HG02870 (cell line): ENCODE measurements around the gene CPNE2.
"Not testable (repeated sequence)": the region's sequence is repeated elsewhere in the genome, so short reads cannot be mapped to it uniquely, and the experiment has no call there.

ENCODE experiments used
- ATAC-seq: cut with Tn5 transposase; IDR thresholded peaks from one replicate; pipeline ENCODE4 v1.9.1; 2021; ENCODE audit warnings: mild to moderate bottlenecking, moderate library complexity; ENCODE audit not compliant: unreplicated experiment

Gene CPNE2

DNA sequence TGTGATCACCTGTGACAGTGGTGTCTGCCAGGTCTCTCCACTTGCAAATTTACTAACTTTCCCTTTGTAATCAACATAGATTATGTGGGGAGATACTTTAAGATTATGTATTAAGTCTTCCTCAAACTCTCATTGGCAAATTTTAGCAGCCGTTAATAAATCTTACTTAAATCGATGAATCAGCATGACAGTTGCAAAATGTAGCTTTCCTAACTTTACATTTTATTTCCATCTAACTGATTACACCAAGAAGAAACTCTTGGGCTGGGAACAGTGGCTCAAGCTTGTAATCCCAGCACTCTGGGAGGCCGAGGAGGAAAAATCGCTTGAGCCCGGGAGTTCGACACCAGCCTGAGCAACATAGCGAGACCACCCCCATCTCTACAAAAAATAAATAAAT is 23.3 kb upstream of the CPNE2 start:
- no peak for ATAC-seq

DNA sequence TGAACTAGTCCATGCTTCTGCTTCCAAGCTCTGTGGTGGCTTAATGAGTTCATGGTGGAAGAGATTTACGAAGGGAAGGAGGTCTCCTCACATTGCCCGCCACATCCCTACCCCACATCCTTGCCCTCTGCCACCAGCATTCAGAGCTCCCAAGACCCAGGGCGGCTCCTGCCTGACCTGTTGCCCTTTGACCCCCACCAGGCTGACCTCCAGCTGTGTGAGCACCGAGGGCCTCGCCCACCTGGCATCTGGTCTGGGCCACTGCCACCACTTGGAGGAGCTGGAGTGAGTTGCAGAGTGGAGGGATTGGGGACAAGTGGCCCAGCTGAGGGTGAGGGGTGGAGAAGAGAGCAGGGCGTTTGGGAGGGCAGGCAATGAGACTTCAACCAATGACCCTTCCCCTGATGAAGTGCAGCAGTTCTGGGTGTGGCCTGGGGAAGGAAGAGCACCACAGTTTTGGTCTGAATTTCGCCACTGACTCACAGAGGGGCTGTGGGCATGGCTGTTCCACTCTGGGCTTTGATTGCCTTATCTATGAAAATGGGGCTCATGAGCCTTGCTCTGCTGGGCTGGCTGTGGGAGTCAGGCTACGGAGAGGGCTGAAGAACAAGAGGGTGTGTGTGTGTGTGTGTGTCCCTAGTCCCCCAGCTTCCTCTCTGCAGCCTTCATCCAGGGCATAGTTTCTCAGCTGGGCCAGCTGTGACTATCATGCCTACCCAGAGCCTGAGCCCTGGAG is 22.6 kb upstream of the CPNE2 start:
- ATAC-seq, result no peak

GRCh38 chr16:57070424-57070823 is 22.0 kb upstream of the CPNE2 start:
- ATAC-seq, result no peak

- ATAC-seq, result not testable (repeated sequence)
Measured at GRCh38 chr16:57071081-57071732, 21.2 kb upstream of the CPNE2 start.

- no peak for ATAC-seq
Measured at GRCh38 chr16:57071831-57072582, 20.4 kb upstream of the CPNE2 start.

DNA sequence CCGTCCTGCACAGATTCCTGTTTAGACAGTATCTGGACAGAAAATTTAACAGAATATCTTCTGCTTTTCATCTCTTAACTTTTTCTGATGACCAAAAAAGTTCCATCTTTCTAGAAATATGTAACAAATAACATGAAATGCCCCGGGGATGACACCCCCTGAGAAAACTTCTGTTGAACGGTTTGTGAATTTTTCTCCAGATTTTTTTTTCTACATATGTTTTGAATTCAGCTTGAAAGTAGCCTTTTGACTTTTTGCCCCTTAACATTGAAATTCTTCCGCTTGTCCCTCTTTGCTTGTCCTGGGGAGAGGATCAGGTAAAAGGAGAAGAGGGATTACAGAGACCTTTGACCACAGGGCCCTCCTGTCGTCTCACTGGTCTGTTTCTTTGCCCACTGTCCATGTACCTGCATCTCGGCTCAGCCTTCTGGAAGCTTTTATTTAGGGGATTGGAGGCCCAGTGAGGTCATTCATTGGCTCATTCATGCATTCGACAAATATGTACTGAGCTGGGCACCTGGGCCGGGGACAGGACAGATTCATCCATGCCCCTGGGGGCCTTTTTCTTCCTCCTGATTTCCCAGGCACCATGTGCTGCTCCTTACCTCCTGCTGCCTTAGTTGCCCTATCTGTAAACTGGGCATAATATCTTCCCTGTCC is 19.6 kb upstream of the CPNE2 start:
- ATAC-seq, result no peak

GRCh38 chr16:57077714-57078113 is 14.7 kb upstream of the CPNE2 start:
- ATAC-seq, result no peak

- no peak for ATAC-seq
Measured at GRCh38 chr16:57081744-57082143, 10.6 kb upstream of the CPNE2 start.

- no peak for ATAC-seq
Measured at GRCh38 chr16:57082664-57083063, 9.7 kb upstream of the CPNE2 start.

DNA sequence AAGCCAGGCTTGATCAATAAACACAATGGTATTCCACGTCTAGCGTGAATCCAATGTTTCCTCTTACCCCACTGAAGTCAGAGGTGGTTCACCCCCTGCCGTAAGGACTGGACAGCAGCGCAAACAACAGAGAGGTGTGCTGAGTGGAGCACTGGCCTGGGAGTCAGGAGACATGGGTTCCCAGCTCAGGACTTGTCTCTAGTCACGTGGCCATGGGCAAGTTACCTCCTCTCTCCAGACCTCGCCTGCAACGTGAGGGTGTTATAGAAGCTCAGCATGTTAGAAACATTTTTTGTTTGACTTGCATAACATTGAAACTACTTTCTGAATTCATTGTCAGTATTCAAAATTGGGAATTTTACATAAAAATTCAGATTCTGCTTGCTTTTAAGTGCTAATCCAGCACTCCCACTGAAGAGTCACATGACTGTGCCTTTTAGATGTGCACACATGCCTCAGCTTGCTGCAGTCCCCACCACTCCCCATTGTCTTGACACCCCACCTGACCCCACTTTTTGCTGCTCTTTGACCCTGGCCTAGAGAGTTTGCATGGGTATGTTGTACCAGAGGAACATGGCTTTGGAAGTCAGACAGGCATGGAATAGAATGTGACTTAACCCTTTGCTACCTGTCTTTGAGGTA is 8.8 kb upstream of the CPNE2 start:
- ATAC-seq, result no peak

DNA sequence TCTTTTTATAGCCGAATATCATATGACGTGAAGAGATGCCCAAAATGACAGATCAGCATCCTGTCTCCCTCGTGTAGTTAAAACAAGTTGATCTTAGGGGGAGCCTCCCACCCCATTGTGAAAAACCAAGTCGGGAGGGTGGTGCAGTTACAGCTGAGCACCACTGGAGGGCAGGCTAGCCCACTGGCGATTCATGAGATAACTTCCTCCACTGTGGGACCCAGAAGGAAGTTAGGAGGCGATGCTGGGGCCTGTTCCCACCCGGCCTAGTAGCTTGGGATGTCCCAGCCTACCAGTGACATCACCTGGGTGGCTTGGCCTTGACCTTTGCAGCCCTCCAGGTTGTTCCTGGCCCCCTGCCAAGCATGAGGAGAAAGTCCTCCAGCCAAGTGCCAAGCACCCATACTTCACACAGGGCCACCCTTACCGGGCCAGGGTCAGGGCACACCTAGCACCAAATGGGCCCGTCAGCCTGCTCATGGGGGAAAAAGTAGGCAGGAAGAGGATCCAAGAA is 8.1 kb upstream of the CPNE2 start:
- ATAC-seq, result peak; percentile 45

- no peak for ATAC-seq
Measured at GRCh38 chr16:57084996-57085395, 7.4 kb upstream of the CPNE2 start.

DNA sequence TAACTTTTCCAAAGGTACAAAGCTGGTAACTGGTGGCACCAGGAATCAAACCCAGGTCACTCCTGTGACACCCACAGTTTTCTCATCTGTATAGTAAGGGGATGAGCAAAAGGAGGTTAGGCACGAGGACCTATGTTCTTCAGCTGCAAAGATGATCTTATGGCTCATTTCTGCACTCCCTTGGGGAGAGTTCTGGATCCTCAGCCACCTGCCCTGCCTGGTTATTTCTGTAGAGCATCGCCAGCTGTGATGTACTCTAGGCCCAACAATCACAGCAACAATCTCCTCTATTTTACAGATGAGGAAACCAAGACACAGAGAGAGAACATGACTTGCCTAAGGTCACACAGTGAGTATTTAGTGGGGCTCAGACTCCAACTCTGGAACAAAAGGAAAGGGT is 5.4 kb upstream of the CPNE2 start:
- ATAC-seq, result no peak

- ATAC-seq, result no peak
Measured at GRCh38 chr16:57089406-57089805, 3.0 kb upstream of the CPNE2 start.

GRCh38 chr16:57091200-57091974 is 996 bp upstream of the CPNE2 start:
- ATAC-seq, result no peak

GRCh38 chr16:57092786-57093411 is 516 bp downstream of the CPNE2 start:
- peak; percentile 41 for ATAC-seq

DNA sequence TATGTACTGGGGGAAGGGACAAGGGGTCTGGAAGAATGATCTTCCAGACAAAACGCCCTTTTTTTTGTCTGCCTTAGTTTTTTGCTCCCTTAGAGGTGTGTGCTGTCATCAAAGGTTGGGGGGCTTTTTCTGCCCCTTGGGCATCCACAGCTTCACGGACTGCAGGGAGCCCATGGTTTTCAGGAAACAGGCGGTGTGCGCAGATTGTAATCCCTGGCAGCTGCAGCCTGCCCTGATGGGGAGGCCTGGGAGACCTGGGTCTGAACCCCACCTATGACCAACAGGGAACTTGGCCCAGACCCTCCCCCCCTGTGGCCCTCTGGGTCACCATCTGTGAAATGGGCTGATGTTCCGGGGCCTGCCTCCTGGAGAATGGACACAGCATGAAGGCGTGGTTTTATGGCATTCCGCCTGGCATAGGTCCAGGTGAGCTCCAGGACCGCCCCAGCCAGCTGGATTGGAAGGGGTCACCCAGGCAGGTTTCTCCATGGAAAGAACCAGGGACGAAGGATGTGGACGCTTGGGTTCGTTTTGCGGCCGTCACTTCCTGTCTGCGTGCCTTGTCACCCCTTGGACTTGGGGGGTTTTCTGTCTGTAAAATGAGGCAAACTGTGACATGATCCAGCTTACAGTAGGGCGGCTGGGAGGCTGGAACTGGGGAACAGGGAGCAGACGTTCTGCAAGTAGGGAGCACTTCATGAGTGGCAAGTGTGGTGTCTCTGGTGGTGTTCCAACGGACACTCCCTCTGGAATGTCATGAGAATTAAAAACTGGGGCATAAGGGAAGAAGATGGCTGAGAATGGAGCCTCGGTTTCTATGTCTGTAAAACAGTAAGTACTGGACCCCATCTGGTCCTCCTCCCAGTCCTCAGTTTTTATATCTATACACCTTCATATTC is 1.5 kb downstream of the CPNE2 start:
- ATAC-seq, result no peak

DNA sequence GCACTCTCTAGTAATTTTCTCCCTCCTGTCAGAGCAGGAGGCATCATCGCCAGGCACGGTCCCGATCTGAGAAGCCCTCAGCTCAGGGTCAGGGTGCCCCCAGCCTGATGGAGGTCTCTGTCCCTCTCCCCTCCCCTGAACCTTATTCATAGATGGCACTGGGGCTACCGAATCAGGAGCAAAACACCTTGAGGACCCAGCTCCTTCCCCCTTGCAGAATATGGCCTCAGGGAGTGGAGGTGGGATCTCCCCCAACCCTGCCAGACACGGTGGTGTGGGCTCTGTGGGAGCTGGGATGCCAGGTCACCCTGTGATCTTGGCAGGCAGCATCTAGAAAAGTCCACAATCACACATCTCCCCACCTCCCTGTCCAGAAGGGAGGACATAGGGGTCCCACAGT is 2.5 kb downstream of the CPNE2 start:
- ATAC-seq, result no peak

GRCh38 chr16:57096192-57096591 is 3.8 kb downstream of the CPNE2 start:
- no peak for ATAC-seq
